Nucleus accumbens (tissue), 56 donors: ENCODE results near the gene PTPRM.

Experiments
- DNase-seq, 56 donors: peaks; one replicate each; lab custom pipeline; 2025; lab: John Stamatoyannopoulos, UW

PTPRM gene

GRCh38 chr18:7566244-7566566 lies 911 bp upstream of the PTPRM start:
- DNase-seq, result no peak

- peak in 27 of 56 donors; percentile 19 to 74 (median 41) for DNase-seq
These were observed 634 bp downstream of the PTPRM start for GRCh38 chr18:7567474-7568425.

- peak in 30 of 56 donors; percentile 3 to 57 (median 23) for DNase-seq
These were observed 1.3 kb downstream of the PTPRM start for GRCh38 chr18:7568426-7568825.

GRCh38 chr18:7571626-7572025 lies 4.5 kb downstream of the PTPRM start:
- no peak for DNase-seq

- no peak for DNase-seq
These were observed 5.7 kb downstream of the PTPRM start for GRCh38 chr18:7572822-7573221.

- no peak for DNase-seq
These were observed 8.4 kb downstream of the PTPRM start for GRCh38 chr18:7575465-7576028.

- DNase-seq, result no peak
These were observed 9.0 kb downstream of the PTPRM start for GRCh38 chr18:7576077-7576476.

- DNase-seq, result no peak
These were observed 9.6 kb downstream of the PTPRM start for GRCh38 chr18:7576685-7577084.

GRCh38 chr18:7577706-7578105 lies 10.6 kb downstream of the PTPRM start:
- DNase-seq, result no peak

GRCh38 chr18:7579176-7579917 lies 12.2 kb downstream of the PTPRM start:
- DNase-seq, result no peak

GRCh38 chr18:7579918-7580542 lies 12.9 kb downstream of the PTPRM start:
- no peak for DNase-seq

GRCh38 chr18:7584646-7585275 lies 17.6 kb downstream of the PTPRM start:
- DNase-seq, result no peak

GRCh38 chr18:7585276-7585670 lies 18.2 kb downstream of the PTPRM start:
- DNase-seq, result no peak

- no peak for DNase-seq
These were observed 19.3 kb downstream of the PTPRM start for GRCh38 chr18:7586379-7586778.

- DNase-seq, result no peak
These were observed 23.9 kb downstream of the PTPRM start for GRCh38 chr18:7590826-7591560.

GRCh38 chr18:7592305-7593071 lies 25.4 kb downstream of the PTPRM start:
- DNase-seq, result no peak

- no peak for DNase-seq
These were observed 26.2 kb downstream of the PTPRM start for GRCh38 chr18:7593218-7593819.

GRCh38 chr18:7596147-7596546 lies 29.0 kb downstream of the PTPRM start:
- DNase-seq, result no peak

- DNase-seq, result no peak
These were observed 30.4 kb downstream of the PTPRM start for GRCh38 chr18:7597500-7597899.
